Spinal cord (tissue), 10 donors: ENCODE results near the gene CEP104. TPM values are rescaled to one million over a fixed set of nuclear protein-coding genes. Genes with fewer than 3 reads are reported as not detected.

ENCODE experiments used
- DNase-seq, 6 donors: peaks; one replicate each; pipeline versions ENCODE4 v3.0.0 to v3.0.0-alpha.2; 2013 to 2015; ENCODE audit warnings: low spot score in 6 of 6, low read depth in 4 of 6
- H3K27ac ChIP-seq: one replicate; pipeline ENCODE4 v1.5.1; 2013; ENCODE audit warnings: low read depth, low read length, control low read depth
- H3K27me3 ChIP-seq: one replicate; pipeline ENCODE4 v1.6.1; 2013; ENCODE audit warnings: low read length; ENCODE audit not compliant: control insufficient read depth, insufficient read depth
- H3K36me3 ChIP-seq: one replicate; pipeline ENCODE4 v1.6.1; 2013; ENCODE audit warnings: low read length; ENCODE audit not compliant: control insufficient read depth, insufficient read depth
- H3K4me1 ChIP-seq: one replicate; pipeline ENCODE4 v1.6.1; 2013; ENCODE audit warnings: low read length; ENCODE audit not compliant: control insufficient read depth, insufficient read depth
- H3K4me3 ChIP-seq: one replicate; pipeline ENCODE4 v1.5.1; 2013; ENCODE audit warnings: low read depth, low read length, control low read depth
- H3K9me3 ChIP-seq: one replicate; pipeline ENCODE4 v1.6.1; 2013; ENCODE audit warnings: low read length; ENCODE audit not compliant: control insufficient read depth, insufficient read depth
- WGBS: methylation state at CpG from one replicate; pipeline ENCODE4 v1.1.5; 2013; ENCODE audit warnings: missing lambda C conversion rate; ENCODE audit not compliant: insufficient coverage; 5-methylcytosine and 5-hydroxymethylcytosine counted together
- polyA plus RNA-seq, 2 donors: library from polyadenylated mRNA; unstranded; fragments of 120-200 nt; gene quantifications; one replicate each; pipeline ENCODE4 v1.2.1, GENCODE V29; 2013; ENCODE audit not compliant: insufficient read length in 2 of 2
- total RNA-seq, 2 donors: library from RNA; depleted of rRNA in 1 of 2; stranded (reverse); fragments of 120-200 nt in 1 of 2; fragments of >200 nt in 1 of 2; gene quantifications; one replicate each; pipeline versions ENCODE4 v1.2.3 to v1.2.4, GENCODE V29; 2013 to 2014
- donor health status: healthy.

The CEP104 gene
- total and polyA plus RNA-seq, 4 donors, result 23.9 to 43.8 (median 34.3) TPM

- WGBS, result 1% methylated on average over 42 of the region's 61 CpGs
- no peaks in the 10 kb centered on the region for H3K27me3 ChIP-seq
- H3K36me3 ChIP-seq, result peaks cover 25% of the 10 kb centered on the region
- peak in 4 of 6 donors; percentile 42 to 90 (median 68) for DNase-seq
- H3K27ac ChIP-seq, result no peak overlapping the region
- H3K4me3 ChIP-seq, result peak overlapping the region; percentile 26
- no peaks in the 10 kb centered on the region for H3K9me3 ChIP-seq
- peaks cover 50% of the 10 kb centered on the region for H3K4me1 ChIP-seq
These were observed 84.8 kb downstream of the CEP104 start for GRCh38 chr1:3772027-3772714.

- H3K4me1 ChIP-seq, result peaks cover 50% of the 10 kb centered on the region
- no peak for DNase-seq
- 47% methylated on average over 21 of the region's 32 CpGs for WGBS
- H3K27me3 ChIP-seq, result no peaks in the 10 kb centered on the region
- no peak overlapping the region for H3K27ac ChIP-seq
- no peaks in the 10 kb centered on the region for H3K9me3 ChIP-seq
- peak overlapping the region; percentile 26 for H3K4me3 ChIP-seq
- H3K36me3 ChIP-seq, result peaks cover 17% of the 10 kb centered on the region
These were observed 85.6 kb downstream of the CEP104 start for GRCh38 chr1:3771108-3772026.

GRCh38 chr1:3770047-3770765 is 86.8 kb downstream of the CEP104 start:
- Histone ChIP-seq H3K9me3 (no peaks in the 10 kb centered on the region), H3K27me3 (no peaks in the 10 kb centered on the region), H3K4me1 (peaks cover 39% of the 10 kb centered on the region), H3K4me3 (no peak overlapping the region), H3K36me3 (peaks cover 5% of the 10 kb centered on the region), H3K27ac (no peak overlapping the region)
- DNase-seq, result no peak
- 91% methylated on average over 13 of the region's 16 CpGs for WGBS

DNA sequence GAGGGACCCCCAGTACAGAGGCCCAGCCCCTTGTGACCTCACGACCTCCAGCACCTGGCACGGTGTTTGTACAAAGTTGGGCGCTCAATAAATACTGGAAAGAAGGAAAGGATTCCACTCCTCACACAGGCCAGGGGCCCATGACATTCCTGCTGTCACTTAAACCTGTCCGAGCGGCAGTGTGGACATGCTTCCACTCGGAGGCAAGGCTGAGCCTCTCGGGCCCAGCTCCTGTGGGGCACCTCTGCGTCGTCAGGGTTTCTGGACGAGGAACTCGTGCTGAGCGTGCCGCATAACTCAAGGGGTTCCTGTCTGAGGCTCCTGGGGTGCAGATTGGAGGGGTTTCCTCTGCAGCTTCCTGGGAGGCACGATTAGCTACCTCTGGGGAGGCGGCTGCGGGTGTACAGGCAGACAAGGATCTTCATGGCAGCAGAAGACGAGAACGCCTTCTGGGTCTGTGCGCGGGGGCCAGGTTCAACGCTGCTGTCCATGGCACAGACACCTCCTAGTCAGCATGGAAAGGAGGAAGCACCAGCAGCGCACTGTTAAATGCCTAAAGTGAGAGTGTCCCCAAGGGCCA is 88.1 kb downstream of the CEP104 start:
- no peaks in the 10 kb centered on the region for H3K27me3 ChIP-seq
- H3K9me3 ChIP-seq, result no peaks in the 10 kb centered on the region
- DNase-seq, result no peak
- H3K4me3 ChIP-seq, result no peak overlapping the region
- 90% methylated on average over 22 of the region's 22 CpGs for WGBS
- peaks cover 28% of the 10 kb centered on the region for H3K4me1 ChIP-seq
- no peak overlapping the region for H3K27ac ChIP-seq
- peaks cover 4% of the 10 kb centered on the region for H3K36me3 ChIP-seq

DNA sequence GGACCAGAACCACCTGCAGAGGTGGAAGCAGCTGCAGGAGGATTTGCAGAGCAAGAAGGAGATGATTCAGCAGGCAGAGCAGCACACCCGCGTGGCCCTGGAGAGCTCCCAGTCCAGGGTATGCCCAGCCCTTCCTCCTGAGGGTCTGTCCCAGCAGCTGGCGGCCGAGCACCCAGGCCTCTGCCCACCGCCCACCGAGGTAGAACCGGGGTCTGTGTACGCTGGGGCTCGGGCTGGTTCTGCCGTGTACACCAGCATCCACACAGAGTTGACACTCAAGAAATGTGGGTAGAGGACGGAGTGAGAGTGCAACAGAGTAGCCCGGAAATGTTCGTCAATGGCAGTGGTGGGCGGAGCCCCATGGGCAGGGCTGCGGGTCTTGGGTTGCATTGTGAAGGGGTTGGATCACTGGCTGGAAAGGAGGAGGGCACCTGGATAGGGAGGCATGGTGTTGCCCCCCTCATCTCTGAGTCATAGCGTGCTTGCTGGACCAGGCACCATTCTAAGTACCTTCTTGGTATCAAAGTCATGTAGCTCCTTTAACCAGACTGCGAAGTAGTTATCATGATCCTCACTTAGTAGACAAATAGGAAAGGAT is 89.6 kb downstream of the CEP104 start:
- DNase-seq, result no peak
- H3K4me1 ChIP-seq, result peaks cover 16% of the 10 kb centered on the region
- no peaks in the 10 kb centered on the region for H3K27me3 ChIP-seq
- 86% methylated on average over 13 of the region's 17 CpGs for WGBS
- no peaks in the 10 kb centered on the region for H3K9me3 ChIP-seq
- no peaks in the 10 kb centered on the region for H3K36me3 ChIP-seq
- no peak overlapping the region for H3K4me3 ChIP-seq
- H3K27ac ChIP-seq, result no peak overlapping the region

DNA sequence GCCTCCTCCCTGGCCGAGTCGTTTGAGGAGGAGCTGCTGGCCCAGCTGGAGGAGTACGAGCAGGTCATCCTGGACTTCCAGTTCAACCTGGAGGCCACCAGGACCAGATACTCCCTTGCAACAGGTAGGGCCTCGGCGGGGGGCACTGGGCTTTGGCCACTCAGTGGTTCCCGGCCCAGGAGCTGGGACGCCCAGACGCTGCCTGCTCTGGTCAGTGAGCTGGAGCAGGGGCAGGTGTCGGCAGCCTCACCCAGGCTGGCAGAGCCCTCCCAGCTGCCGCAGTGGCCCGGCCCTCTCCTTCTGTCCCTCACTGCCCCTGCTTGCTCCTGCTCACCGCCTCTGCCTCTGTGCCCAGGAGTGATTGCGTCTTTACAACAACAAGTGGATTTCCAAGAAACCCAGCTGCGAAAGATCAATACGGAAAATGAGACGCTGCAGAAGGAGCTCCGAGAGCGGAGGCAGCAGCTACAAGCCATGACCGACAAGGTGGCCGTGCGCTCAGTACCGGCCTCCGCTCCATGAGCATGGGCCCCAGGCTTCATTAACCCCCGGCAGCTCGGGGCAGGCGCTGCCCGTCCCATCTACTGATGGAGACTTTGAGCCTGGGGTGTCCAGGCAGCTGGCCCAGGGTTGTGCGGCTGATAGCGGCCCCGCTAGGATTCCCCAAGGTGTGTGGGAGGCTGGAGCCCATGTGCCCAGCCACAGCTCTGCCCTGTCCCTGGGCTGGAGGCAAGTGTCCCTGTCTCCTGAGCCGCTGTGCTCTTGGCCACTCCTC is 93.5 kb downstream of the CEP104 start:
- 83% methylated on average over 31 of the region's 31 CpGs for WGBS
- DNase-seq, result no peak
- H3K4me3 ChIP-seq, result no peak overlapping the region
- no peaks in the 10 kb centered on the region for H3K9me3 ChIP-seq
- no peaks in the 10 kb centered on the region for H3K36me3 ChIP-seq
- H3K4me1 ChIP-seq, result no peaks in the 10 kb centered on the region
- no peaks in the 10 kb centered on the region for H3K27me3 ChIP-seq
- no peak overlapping the region for H3K27ac ChIP-seq

GRCh38 chr1:3762873-3763228 is 94.2 kb downstream of the CEP104 start:
- Histone ChIP-seq H3K36me3 (no peaks in the 10 kb centered on the region), H3K9me3 (no peaks in the 10 kb centered on the region), H3K4me1 (no peaks in the 10 kb centered on the region), H3K27ac (no peak overlapping the region), H3K4me3 (no peak overlapping the region), H3K27me3 (no peaks in the 10 kb centered on the region)
- WGBS, result 87% methylated on average over 9 of the region's 12 CpGs
- no peak for DNase-seq

- no peaks in the 10 kb centered on the region for H3K9me3 ChIP-seq
- H3K27ac ChIP-seq, result no peak overlapping the region
- DNase-seq, result no peak
- H3K27me3 ChIP-seq, result no peaks in the 10 kb centered on the region
- no peaks in the 10 kb centered on the region for H3K36me3 ChIP-seq
- WGBS, result 75% methylated on average over 14 of the region's 15 CpGs
- no peak overlapping the region for H3K4me3 ChIP-seq
- H3K4me1 ChIP-seq, result no peaks in the 10 kb centered on the region
These were observed 94.7 kb downstream of the CEP104 start for GRCh38 chr1:3762151-3762872.
